K562 (cell line): ENCODE results near the gene C19orf44. TPM values are rescaled to one million over a fixed set of nuclear protein-coding genes. Genes with fewer than 3 reads are reported as not detected.

Source experiments
- ARNT ChIP-seq, 2 experiments: fragments of 450-650 bp; IDR thresholded peaks; 2 replicates each; pipeline ENCODE4 v1.6.1; 2016; ENCODE audit warnings: mild to moderate bottlenecking in 1 of 2
- ATF1 ChIP-seq, 2 experiments: fragments of 450-650 bp in 1 of 2; IDR thresholded peaks; 2 replicates each; pipeline ENCODE4 v1.6.1; 2016; ENCODE audit warnings: missing compliant biosample characterization in 1 of 2, missing genetic modification characterization in 1 of 2
- BCLAF1 ChIP-seq, 2 experiments: fragments of 450-650 bp in 1 of 2; IDR thresholded peaks; 2 replicates each; pipeline ENCODE4 v1.6.1; 2011 to 2017; ENCODE audit warnings: low read depth in 2 of 2, antibody characterized with exemption in 1 of 2, borderline replicate concordance in 1 of 2, low read length in 1 of 2, mild to moderate bottlenecking in 1 of 2, mixed read lengths in 1 of 2; ENCODE audit not compliant: control insufficient read depth in 1 of 2
- CBX1 ChIP-seq: sonication (generic); IDR thresholded peaks from 2 replicates; pipeline ENCODE4 v1.6.1; 2016; ENCODE audit warnings: antibody characterized with exemption, low read depth, mild to moderate bottlenecking
- FOXJ2 ChIP-seq: fragments of 200-800 bp; sonication (Bioruptor generic); IDR thresholded peaks from 2 replicates; pipeline ENCODE4 v1.6.1; 2016; ENCODE audit warnings: missing genetic modification characterization, missing compliant biosample characterization
- HCFC1 ChIP-seq: IDR thresholded peaks from 2 replicates; pipeline ENCODE4 v1.6.1; 2012; ENCODE audit warnings: low read depth, low read length, improper control_type of control experiment
- ID3 ChIP-seq, 2 experiments: fragments of 250-450 bp in 1 of 2; fragments of 450-650 bp in 1 of 2; sonication (Bioruptor Pico) in 1 of 2; IDR thresholded peaks; 2 replicates each; pipeline versions ENCODE4 v1.6.1 to v1.8.0; 2016 to 2021; ENCODE audit warnings: mild to moderate bottlenecking in 2 of 2, moderate library complexity in 2 of 2, missing compliant biosample characterization in 1 of 2, missing genetic modification characterization in 1 of 2
- KLF6 ChIP-seq: fragments of 250-450 bp; sonication (Bioruptor Pico); IDR thresholded peaks from 2 replicates; pipeline ENCODE4 v1.4.0; 2020; ENCODE audit warnings: mild to moderate bottlenecking, moderate library complexity, borderline replicate concordance
- NCOA6 ChIP-seq: fragments of 450-650 bp; IDR thresholded peaks from 2 replicates; pipeline ENCODE4 v1.6.1; 2017; ENCODE audit warnings: mild to moderate bottlenecking
- PATZ1 ChIP-seq: fragments of 250-450 bp; sonication (Bioruptor Pico); IDR thresholded peaks from 2 replicates; pipeline ENCODE4 v1.5.0; 2020; ENCODE audit warnings: mild to moderate bottlenecking, borderline replicate concordance
- PHF20 ChIP-seq: fragments of 450-650 bp; IDR thresholded peaks from 2 replicates; pipeline ENCODE4 v1.6.1; 2018; ENCODE audit not compliant: partially characterized antibody
- RBM22 ChIP-seq: fragments of 200-400 bp; formaldehyde crosslinking; IDR thresholded peaks from 2 replicates; pipeline ENCODE4 v1.6.1; 2018; ENCODE audit warnings: low read length, low read depth; ENCODE audit not compliant: poor library complexity, severe bottlenecking
- SOX6 ChIP-seq: fragments of 450-650 bp; IDR thresholded peaks from 2 replicates; pipeline ENCODE4 v1.6.1; 2014; ENCODE audit warnings: mild to moderate bottlenecking
- TCF7L2 ChIP-seq: fragments of 150-350 bp; IDR thresholded peaks from 2 replicates; pipeline ENCODE4 v1.6.1; 2016; ENCODE audit warnings: low read depth, mild to moderate bottlenecking, low read length, moderate library complexity
- TEAD1 ChIP-seq, 2 experiments: fragments of 450-650 bp in 1 of 2; sonication (generic) in 1 of 2; formaldehyde crosslinking; IDR thresholded peaks; 2 replicates each; pipeline versions ENCODE4 v1.4.0 to v1.8.0; 2020 to 2022; ENCODE audit warnings: mild to moderate bottlenecking in 2 of 2, missing genetic modification reagents in 1 of 2
- ZNF124 ChIP-seq: sonication (generic); formaldehyde crosslinking; IDR thresholded peaks from 2 replicates; pipeline ENCODE4 v1.8.1; 2022; ENCODE audit warnings: missing genetic modification reagents
- ZNF398 ChIP-seq: fragments of 250-450 bp; sonication (Bioruptor Pico); IDR thresholded peaks from 2 replicates; pipeline ENCODE4 v1.8.0; 2021; ENCODE audit warnings: moderate library complexity, mild to moderate bottlenecking, inconsistent platforms
- ZNF408 ChIP-seq: fragments of 250-450 bp; sonication (Bioruptor Pico); IDR thresholded peaks from 2 replicates; pipeline ENCODE4 v1.4.0; 2020; ENCODE audit warnings: low read depth, mild to moderate bottlenecking, moderate library complexity
- ZNF41 ChIP-seq: fragments of 250-450 bp; sonication (Bioruptor Pico); conservative IDR thresholded peaks from 2 replicates; pipeline ENCODE4 v1.4.0; 2020; ENCODE audit warnings: mild to moderate bottlenecking
- ZNF589 ChIP-seq: fragments of 200-800 bp; sonication (Bioruptor generic); IDR thresholded peaks from 2 replicates; pipeline ENCODE4 v1.6.1; 2016; ENCODE audit warnings: low read depth, missing genetic modification characterization, missing compliant biosample characterization
- polyA plus RNA-seq, 8 experiments: library from polyadenylated mRNA; depleted of rRNA in 4 of 8; stranded (reverse) in 5 of 8; unstranded in 3 of 8; fragments of >200 nt; fragmentation: Nextera tagmentation in 2 of 8; fragmentation: Illumina TruSeq in 1 of 8; extraction: Ambion mirVana in 2 of 8; extraction: Trizol in 1 of 8; gene quantifications; 2 replicates each; pipeline versions ENCODE4 v1.2.1 to v1.2.3, GENCODE V29; 2011 to 2014; ENCODE audit warnings: inconsistent platforms in 1 of 8, missing spikeins in 1 of 8
- total RNA-seq, 7 experiments: library from RNA; depleted of rRNA in 6 of 7; stranded (reverse); fragments of >200 nt in 6 of 7; fragmentation: Illumina TruSeq in 2 of 7; extraction: Trizol in 2 of 7; gene quantifications; 2 replicates each; pipeline versions ENCODE4 v1.2.1 to v1.2.3, GENCODE V29; 2011 to 2021; ENCODE audit warnings: low replicate concordance in 1 of 7

C19orf44 gene
- total and polyA plus RNA-seq, 9 of the 15 experiments (the other 6 are each of a cell fraction or from before 2014, with no cell fraction given): 0.41 to 7.7 (median 3.5) TPM

GRCh38 chr19:16495982-16496612 is at the start of gene C19orf44, which contains the start of gene CALR3 (continued):
- TF ChIP-seq ID3 (CRISPR knock-in tag; IDR thresholded peaks at IDR 0.05) (no peak), ID3 (tag; IDR thresholded peaks at IDR 0.05) (peak; percentile 79), ZNF589 (CRISPR knock-in tag) (peak; percentile 64; the same call in 1 of the 2 replicates), SOX6 (peak; percentile 11; the same call in 1 of the 2 replicates), PHF20 (peak; percentile 70), HCFC1 (peak; percentile 99), RBM22 (peak; percentile 70), NCOA6 (no peak), PATZ1 (CRISPR knock-in tag) (no peak), KLF6 (peak; percentile 54; the same call in 1 of the 2 replicates), TEAD1 (CRISPR knock-in tag; IDR thresholded peaks at IDR 0.05) (0 out of 4 replicates have a peak, but pooled peaks have one; percentile 38 to 63), FOXJ2 (peak; percentile 88; the same call in 1 of the 2 replicates), ZNF41 (CRISPR knock-in tag) (no peak), BCLAF1 (IDR thresholded peaks at IDR 0.05; ENCODE audit: borderline replicate concordance in 1 of 2, control insufficient read depth in 1 of 2, low read depth in 2 of 2, low read length in 1 of 2) (no peak), ZNF124 (CRISPR knock-in tag) (no peak), ZNF398 (CRISPR knock-in tag) (no peak), ARNT (IDR thresholded peaks at IDR 0.05) (peak in 1 of 2 experiments; percentile 61; a peak in 1 of 4 replicates), ZNF408 (CRISPR knock-in tag) (no peak), CBX1 (no peak), TCF7L2 (peak; percentile 51; the same call in 1 of the 2 replicates), ATF1 (CRISPR knock-in tag; IDR thresholded peaks at IDR 0.05) (no peak), ATF1 (tag; IDR thresholded peaks at IDR 0.05) (peak; percentile 88)
